Measurements from ENCODE around the gene CNTRL.

DNA sequence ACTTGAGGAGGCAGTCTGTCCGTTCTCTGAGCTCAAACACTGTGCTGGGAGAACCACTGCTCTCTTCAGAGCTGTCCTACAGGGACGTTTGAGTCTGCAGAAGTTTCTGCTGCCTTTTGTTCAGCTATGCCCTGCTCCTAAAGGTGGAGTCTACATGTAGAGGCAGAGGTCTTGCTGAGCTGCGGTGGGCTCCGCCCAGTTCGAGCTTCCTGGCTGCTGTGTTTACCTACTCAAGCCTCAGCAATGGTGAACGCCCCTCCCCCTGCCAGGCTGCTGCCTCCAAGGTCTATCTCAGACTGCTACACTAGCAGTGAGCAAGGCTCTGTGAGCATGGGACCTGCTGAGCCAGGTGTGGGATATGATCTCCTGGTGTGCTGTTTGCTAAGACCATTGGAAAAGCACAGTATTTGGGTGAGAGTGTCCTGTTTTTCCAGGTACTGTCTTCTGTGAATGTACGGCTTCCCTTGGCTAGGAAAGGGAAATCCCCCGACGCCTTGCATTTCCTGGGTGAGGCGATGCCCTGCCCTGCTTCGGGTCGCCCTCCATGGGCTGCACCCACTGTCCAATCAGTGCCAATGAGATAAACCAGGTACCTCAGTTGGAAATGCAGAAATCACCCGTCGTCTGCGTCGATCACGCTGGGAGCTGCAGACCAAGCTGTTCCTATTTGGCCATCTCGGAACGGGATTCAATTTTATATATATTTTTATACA is 58.5 kb downstream of the CNTRL start:
- TF ChIP-seq, protein P1, sequence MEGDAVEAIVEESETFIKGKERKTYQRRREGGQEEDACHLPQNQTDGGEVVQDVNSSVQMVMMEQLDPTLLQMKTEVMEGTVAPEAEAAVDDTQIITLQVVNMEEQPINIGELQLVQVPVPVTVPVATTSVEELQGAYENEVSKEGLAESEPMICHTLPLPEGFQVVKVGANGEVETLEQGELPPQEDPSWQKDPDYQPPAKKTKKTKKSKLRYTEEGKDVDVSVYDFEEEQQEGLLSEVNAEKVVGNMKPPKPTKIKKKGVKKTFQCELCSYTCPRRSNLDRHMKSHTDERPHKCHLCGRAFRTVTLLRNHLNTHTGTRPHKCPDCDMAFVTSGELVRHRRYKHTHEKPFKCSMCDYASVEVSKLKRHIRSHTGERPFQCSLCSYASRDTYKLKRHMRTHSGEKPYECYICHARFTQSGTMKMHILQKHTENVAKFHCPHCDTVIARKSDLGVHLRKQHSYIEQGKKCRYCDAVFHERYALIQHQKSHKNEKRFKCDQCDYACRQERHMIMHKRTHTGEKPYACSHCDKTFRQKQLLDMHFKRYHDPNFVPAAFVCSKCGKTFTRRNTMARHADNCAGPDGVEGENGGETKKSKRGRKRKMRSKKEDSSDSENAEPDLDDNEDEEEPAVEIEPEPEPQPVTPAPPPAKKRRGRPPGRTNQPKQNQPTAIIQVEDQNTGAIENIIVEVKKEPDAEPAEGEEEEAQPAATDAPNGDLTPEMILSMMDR (IDR thresholded peaks at IDR 0.05): no peak
- TF ChIP-seq EZH2 (IDR thresholded peaks at IDR 0.05; ENCODE audit: borderline replicate concordance, insufficient read depth, low read depth, low read length, poor library complexity, severe bottlenecking): no peak
